Erythroblast (primary cell): ENCODE results near the gene MUS81.

Source experiments
- GATA1 ChIP-seq: IDR thresholded peaks from 2 replicates; pipeline ENCODE4 v1.6.1; 2011; ENCODE audit warnings: low read depth, mild to moderate bottlenecking, control low read depth, low read length, moderate library complexity
- POLR2A ChIP-seq: IDR thresholded peaks from 2 replicates; pipeline ENCODE4 v1.6.1; 2011; ENCODE audit warnings: mild to moderate bottlenecking, low read length

DNA sequence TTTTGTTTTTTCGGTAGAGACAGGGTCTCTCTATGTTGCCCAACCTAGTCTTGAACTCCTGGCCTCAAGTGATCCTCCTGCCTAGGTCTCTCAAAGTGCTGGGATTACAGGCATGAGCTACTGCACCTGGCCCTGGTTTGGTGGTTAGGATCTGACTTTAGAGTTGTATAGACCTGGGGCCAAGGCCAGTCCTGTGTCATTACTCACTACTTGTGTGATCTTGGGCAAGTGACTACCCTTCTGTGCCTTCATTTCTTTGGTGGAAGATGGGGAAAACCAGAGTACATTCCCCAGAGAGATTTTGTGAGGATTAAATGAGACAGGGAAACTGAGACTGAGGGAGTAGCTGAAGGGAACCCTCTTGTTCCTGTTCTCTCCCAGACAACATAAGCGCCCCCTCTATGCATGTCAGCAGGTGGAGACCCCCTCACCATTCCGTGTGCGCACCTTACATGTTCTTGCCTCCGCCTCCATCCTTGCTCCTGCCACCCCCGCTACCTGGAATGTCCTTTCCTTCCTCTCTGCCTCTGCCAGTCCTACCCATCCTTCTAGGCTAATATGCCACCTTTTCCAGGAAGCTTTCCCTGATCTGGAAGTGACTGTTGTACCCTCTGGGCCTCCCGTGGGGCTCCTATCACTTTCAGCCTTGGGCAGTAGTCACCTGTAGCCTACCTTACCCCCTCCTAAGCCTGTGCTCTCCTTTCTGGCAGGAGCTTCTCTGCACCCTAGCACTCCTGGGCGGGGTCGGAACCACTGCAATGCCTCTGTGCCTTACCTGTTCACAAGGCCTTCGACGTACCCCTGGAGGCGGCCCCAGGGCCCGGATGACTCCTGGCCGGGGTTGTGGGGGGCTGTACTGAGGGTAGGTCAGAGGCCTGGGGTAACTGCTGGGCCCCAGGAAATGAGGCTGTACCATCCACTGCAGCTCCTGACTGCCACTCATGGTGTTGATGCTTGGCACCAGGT is 36.1 kb downstream of the MUS81 start:
- TF ChIP-seq POLR2A (peak; percentile 35), GATA1 (no peak)
